Brain pericyte (primary cell): Measurements from ENCODE around the gene MYRIP.
"Not testable (repeated sequence)": the region's sequence is repeated elsewhere in the genome, so short reads cannot be mapped to it uniquely, and the experiment has no call there.

Experiments
- DNase-seq: peaks from one replicate; pipeline ENCODE4 v3.0.0-alpha.2; 2012; ENCODE audit warnings: low read depth, low spot score

Gene MYRIP

DNA sequence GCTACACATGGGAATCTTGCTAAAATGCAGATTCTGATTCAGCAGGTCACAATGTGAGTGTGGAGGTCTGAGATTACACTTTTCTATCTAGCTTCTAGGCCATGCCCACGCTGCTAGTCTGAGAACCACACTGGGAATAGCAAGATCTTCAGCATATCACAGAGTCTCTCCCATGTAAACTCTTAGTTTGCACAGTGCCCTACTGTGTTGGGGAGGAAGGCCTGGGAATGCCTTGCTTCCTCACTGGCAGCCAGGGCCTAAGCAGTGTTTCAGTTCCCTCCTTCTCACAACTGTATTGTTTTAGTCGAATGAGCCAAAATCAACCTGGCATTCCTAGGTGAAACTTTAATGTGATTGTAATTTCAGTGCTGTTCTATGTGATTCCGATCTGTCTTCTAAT, 320.1 kb downstream of the MYRIP start:
- no peak for DNase-seq

GRCh38 chr3:40129981-40130380, 320.6 kb downstream of the MYRIP start:
- DNase-seq = no peak

DNA sequence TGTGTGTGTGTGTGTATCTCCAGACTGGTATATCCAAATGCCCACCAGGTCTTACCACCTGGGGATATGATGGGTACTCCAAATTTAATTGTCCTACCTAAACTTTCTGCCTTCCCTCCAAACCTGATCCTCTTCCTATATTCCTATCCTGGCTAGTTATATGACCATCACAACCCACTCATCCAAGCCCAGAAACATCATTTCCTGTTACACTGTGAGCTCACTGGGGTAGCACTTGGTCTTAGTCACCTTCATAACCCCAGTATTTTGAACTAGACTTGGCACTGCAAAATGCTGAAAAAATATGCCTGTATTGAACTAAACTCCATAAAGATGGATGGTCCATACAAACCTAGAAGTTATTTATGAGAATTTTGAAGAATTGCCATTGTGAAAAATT, 321.3 kb downstream of the MYRIP start:
- no peak for DNase-seq

DNA sequence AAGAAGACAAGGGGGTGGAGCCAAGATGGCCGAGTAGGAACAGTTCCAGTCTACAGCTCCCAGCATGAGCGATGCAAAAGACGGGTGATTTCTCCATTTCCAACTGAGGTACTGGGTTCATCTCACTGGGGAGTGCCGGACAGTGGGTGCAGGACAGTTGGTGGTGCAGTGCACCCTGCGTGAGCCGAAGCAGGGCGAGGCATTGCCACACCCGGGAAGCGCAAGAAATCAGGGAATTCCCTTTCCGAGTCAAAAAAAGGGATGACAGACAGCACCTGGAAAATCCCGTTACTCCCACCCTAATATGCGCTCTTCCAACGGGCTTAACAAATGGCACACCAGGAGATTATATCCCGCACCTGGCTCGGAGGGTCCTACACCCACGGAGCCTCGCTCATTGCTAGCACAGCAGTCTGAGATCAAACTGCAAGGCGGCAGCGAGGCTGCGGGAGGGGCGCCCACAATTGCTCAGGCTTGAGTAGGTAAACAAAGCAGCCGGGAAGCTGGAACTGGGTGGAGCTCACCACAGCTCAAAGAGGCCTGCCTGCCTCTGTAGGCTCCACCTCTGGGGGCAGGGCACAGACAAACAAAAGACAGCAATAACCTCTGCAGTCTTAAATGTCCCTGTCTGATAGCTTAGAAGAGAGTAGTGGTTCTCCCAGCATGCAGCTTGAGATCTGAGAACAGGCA, 324.6 kb downstream of the MYRIP start:
- not testable (repeated sequence) for DNase-seq

- DNase-seq = no peak
Observed at GRCh38 chr3:40137591-40138295, 328.3 kb downstream of the MYRIP start.

DNA sequence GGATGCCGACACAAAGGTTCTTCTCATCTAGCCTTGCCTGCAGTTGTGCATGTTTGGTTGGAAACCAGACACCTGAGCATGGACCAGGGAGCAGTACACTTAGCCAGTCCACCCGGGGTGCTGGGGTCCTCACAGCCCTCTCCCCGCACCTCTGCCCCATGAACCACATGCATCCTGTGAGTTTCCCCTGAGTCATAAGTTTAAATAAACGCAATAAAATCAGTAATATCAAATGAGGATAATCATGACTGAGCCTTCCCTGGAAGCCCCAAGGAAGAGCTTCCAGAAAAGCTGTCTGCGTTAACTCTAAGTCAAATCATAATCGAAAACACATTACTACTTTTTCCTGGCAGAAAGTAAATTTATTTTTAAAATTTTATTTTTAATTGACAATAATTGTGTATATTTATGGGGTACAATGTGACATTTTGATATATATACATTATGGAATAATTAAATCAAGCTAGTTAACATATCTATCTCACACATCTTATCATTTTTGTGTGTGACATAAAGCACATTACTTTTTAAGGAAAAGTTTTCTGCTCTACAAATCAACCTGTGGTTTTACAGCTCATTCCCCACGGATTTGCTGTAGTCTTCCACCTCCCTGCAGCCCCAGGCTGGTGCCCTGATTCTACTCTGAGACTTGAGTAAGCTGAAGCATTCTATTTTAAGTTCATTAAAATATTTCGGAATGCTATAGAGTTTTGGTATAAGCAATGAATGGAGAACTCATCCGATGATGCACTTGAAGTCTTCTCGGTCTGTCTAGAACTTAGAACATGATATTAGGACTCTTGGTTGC, 334.1 kb downstream of the MYRIP start:
- no peak for DNase-seq

- no peak for DNase-seq
Observed at GRCh38 chr3:40148827-40149226, 339.4 kb downstream of the MYRIP start.

DNA sequence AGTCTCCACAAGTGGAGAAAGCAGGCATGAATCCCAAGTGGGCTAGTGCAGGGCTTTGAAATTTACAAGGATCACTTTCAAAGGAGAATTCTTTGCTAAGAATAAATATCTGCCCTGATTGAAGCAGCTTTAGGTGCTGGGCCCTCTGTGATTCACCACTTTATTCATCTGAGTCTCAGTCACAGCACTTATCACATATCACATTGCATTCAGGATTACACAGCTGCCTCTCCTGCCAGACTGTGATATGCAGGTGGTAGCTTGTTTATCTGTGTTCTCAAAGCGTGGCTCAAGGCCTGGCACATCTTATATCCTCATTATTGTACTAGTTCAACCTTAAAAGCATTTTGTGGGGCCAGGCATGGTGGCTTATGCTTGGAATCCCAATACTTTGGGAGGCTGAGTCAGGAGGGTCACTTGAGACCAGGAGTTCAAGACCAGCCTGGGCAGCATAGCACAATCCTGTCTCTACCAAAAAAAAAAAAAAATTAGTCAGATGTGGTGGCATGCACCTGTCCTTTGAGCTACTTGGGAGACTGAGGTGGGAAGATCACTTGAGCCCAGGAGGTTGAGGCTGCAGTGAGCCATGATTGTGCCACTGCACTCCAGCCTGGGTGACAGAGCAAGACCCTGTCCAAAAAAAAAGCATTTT, 343.2 kb downstream of the MYRIP start:
- no peak for DNase-seq

GRCh38 chr3:40160933-40161332, 351.5 kb downstream of the MYRIP start:
- no peak for DNase-seq

DNA sequence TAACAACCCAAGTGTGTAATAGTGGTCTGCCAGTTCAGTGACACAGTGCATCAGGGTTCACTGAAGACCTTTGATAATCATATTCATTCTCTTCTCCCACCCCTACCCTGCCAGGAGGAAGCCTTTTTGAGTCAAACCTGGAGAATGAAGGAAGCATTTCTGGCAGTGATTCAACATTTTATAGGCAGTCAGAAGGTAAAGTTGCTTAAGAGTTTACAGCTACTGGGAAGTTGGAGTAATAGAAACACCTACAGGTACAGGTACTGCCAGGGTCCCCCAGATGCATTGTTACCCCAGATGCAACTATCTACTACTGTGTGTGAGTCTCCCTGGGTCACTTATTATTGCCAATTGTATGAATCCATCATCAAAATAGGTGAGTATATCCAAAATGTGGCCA, 353.2 kb downstream of the MYRIP start:
- DNase-seq = no peak

DNA sequence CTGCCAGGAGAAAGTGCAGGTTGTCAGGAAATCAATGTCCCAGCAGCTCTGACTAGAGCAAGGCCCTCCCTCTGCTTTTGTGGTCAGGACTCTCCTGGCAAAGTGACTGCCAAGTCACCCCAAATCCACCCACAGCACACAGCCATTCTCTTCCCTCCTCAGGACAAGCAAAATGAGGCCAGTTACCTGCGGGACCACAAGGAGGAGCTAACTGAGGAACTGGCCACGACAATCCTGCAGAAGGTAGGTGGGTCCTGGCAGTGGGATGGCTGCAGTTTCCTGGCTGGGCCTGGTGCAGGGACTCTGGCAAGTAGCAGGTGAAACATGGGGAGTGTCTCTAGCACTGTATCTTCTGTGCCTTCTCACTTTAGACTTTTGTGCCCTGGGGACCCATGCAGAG, 357.6 kb downstream of the MYRIP start:
- DNase-seq = no peak

DNA sequence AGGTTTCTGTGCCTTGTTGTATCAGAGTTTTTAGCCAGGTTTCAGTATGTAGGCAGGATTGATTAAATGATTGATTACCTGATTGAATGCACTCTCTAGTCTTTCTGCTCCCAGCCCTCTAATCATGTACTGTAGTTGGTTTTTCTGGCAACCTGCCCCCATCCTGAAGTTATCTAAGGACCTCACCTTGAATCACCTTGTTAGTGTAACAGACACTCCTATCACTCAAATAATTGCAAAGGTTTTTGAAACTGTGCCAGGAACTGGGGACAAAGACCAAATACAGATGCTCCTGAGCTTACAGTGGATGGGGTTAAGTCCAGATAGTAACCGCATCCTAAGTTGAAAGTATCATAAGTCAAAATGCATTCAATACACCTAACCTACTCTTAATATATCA, 358.5 kb downstream of the MYRIP start:
- no peak for DNase-seq

- DNase-seq = no peak
Observed at GRCh38 chr3:40169983-40170382, 360.6 kb downstream of the MYRIP start.

DNA sequence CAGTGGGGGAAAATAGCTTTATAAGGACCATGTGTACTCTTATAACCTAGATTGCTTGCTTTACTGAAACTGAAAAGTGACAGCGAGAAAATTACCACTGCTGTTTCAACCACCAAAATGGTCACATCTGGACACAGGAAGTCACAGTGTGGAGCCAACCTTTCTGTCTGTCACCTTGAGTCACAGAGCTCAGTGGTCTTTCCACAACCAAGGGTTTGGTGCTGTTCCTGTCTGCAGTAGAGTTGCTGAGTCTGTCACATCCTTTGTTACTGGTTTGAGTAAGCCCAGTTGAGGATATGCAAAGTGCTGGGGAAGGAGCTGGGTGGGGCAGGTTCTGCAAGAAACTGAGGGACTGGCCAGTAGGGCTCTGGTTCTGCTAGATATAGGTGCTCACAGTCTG, 361.0 kb downstream of the MYRIP start:
- DNase-seq = no peak

DNA sequence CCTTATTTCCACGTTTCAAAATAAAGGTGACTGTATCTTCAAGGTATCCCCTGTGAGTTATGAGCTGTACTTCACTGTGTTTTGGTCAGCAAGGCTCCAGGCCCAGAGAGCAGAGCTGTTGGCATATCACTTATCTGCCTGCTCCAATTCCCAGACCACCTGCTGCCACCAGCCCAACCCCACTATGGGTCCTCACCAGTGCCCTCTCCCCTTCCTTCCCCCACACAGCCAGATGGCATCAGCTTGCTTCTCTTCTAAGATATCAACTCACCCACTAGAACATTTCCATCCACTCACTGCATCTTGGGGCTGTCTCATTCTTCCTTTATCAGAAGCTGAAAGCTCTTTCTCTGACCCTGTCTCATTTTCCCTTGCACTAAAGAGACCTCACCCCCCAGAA, 363.2 kb downstream of the MYRIP start:
- no peak for DNase-seq

DNA sequence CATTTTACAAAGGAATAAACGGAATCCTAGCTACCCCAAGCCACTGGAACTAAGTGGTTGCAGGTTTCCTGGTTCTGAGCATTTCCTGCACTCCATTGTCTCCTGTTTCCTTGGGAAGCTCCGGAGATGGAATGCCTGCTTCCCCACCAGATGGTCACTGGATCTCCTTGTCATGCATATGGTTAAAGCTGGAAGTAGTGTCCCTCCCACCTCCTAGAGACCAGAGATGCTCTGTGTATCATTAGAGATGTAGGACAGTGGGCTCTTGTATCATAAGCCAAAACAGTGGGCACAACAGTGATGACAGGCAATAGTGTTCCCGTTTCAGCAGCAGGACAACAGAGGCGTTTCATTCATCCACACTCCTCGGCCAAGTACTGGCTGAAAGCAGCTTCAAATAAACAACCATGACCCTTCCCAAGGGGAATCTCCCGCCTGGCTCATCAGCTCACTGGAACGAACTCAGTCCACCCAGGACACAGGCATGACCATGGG, 363.9 kb downstream of the MYRIP start:
- no peak for DNase-seq

DNA sequence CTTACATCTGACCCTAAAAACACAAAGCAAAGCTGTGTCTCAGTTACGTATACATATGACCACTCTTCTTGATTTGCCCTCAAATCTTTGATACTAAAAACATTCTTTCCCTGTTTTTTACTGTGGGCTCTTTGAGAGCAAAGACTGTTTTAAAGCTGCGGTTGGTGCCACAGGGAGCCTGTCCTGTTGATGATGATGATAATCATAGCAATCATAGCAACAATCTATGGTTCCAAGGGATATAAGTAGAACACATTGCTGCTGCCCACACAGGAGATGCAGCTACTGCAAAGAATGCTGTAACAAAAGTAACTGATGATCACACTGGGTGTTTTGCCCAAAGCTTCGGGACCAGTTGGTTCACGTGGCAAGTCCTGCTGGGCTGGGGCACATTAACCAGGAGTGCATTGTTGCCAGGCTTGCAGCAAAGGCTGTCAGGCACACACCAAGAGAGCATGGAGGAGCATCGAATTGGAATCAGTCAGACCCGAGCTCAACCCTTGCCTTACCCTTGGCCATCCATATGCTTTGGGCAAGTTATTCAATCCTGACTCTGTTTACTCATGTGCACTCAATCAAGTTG, 368.7 kb downstream of the MYRIP start:
- DNase-seq = no peak

GRCh38 chr3:40179016-40179415, 369.6 kb downstream of the MYRIP start:
- DNase-seq = peak; percentile 10

DNA sequence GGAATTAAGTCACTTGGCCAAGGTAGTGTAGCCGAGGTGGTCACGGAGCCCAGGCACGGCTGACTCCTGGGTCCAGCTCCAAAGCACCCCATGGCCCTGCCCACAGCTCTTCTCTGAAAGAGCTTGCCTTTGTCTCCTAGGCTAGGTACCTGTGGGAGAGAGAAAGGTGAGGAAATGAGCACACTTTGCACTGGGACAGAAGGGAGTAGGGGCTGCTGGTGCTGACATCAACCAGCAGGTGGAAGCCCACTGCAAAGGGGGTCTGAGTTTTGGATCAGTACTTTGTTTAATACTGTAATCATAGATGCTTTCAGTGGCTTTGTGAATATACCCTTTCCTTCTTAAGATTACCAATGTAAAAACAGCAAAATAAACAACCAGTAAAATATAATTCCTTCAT, 371.8 kb downstream of the MYRIP start:
- no peak for DNase-seq

DNA sequence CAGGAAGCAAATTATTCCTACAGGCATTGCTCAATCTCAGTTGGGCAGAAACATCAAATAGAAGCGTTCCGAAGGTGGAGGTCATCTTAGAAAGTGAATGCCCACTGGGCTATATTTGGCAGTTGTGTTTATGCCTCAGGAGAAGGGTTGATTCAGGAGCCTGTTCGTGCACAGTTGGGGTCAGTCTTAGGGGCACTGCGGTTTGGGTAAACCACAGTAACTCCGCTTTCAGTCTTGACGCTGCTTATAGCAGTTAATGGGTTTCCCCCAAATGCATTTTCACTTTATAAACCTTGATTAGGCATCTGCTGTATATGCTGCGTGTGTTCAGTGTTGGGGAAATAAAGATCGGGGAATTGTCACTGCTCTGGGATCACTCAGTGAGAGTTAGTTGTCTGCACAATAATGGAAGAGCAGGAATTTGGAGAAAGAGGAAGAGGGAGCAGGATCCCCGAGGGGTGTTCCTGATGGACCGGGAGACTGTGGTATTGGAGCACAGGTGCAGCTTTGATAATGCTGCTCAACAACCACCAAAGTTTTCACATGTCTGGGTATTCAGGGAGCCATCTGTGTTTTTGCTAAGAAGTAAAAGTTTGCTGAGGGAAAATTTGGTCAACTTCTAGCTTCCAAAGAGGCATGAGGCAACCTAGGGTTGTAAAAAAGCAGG, 375.8 kb downstream of the MYRIP start:
- no peak for DNase-seq

- no peak for DNase-seq
Observed at GRCh38 chr3:40186508-40186907, 377.1 kb downstream of the MYRIP start.
